GM19467 (cell line): ENCODE measurements around the gene ZNF473.
A peak's percentile ranks its signal among the peaks of the same experiment; 100 is the strongest.

ENCODE experiments used
- ATAC-seq: cut with Tn5 transposase; IDR thresholded peaks from one replicate; pipeline ENCODE4 v1.9.1; 2021; ENCODE audit warnings: mild to moderate bottlenecking, moderate library complexity; ENCODE audit not compliant: unreplicated experiment

ZNF473 gene

GRCh38 chr19:50025794-50026549, at the start of gene ZNF473:
ZNF473 (plus strand) TSS chr19:50026005; CDS start chr19:50031083, 5,078 bp downstream.
- ATAC-seq = peak; percentile 46

GRCh38 chr19:49976496-49976895, 49.3 kb upstream of the ZNF473 start:
- ATAC-seq = no peak

GRCh38 chr19:49977076-49977475, 48.7 kb upstream of the ZNF473 start:
- no peak for ATAC-seq

- ATAC-seq = no peak
Observed at GRCh38 chr19:49977881-49978280, 47.9 kb upstream of the ZNF473 start.

GRCh38 chr19:49978324-49978723, 47.5 kb upstream of the ZNF473 start:
- ATAC-seq = no peak

- no peak for ATAC-seq
Observed at GRCh38 chr19:49981603-49982593, 43.9 kb upstream of the ZNF473 start.

GRCh38 chr19:49983645-49984229, 42.1 kb upstream of the ZNF473 start:
- no peak for ATAC-seq

- ATAC-seq = no peak
Observed at GRCh38 chr19:49984491-49984890, 41.3 kb upstream of the ZNF473 start.

GRCh38 chr19:49985871-49986270, 39.9 kb upstream of the ZNF473 start:
- ATAC-seq = no peak

GRCh38 chr19:49986354-49986753, 39.5 kb upstream of the ZNF473 start:
- ATAC-seq = no peak

GRCh38 chr19:49987159-49987698, 38.6 kb upstream of the ZNF473 start:
- no peak for ATAC-seq

GRCh38 chr19:49988007-49988406, 37.8 kb upstream of the ZNF473 start:
- no peak for ATAC-seq

- ATAC-seq = no peak
Observed at GRCh38 chr19:49988433-49988832, 37.4 kb upstream of the ZNF473 start.

- ATAC-seq = no peak
Observed at GRCh38 chr19:49997709-49998108, 28.1 kb upstream of the ZNF473 start.

GRCh38 chr19:49999371-50000010, 26.3 kb upstream of the ZNF473 start:
- no peak for ATAC-seq

- ATAC-seq = no peak
Observed at GRCh38 chr19:50000038-50000840, 25.6 kb upstream of the ZNF473 start.

GRCh38 chr19:50000841-50001557, 24.8 kb upstream of the ZNF473 start:
- no peak for ATAC-seq

GRCh38 chr19:50001775-50002174, 24.0 kb upstream of the ZNF473 start:
- ATAC-seq = no peak

- ATAC-seq = no peak
Observed at GRCh38 chr19:50002386-50002960, 23.3 kb upstream of the ZNF473 start.
